Tibial nerve (tissue), 4 donors: ENCODE data around the gene CYS1. TPM values are rescaled to one million over a fixed set of nuclear protein-coding genes. Genes with fewer than 3 reads are reported as not detected.

ENCODE experiments used
- DNase-seq, 2 donors: peaks; one replicate each; pipeline ENCODE4 v3.0.0-alpha.2; 2019; ENCODE audit warnings: low spot score in 2 of 2
- H3K27ac ChIP-seq, 4 donors: fragments of 200-600 bp; sonication (generic) in 3 of 4; one replicate each; pipeline ENCODE4 v1.5.1; 2017 to 2019; ENCODE audit warnings: mild to moderate bottlenecking in 1 of 4
- H3K27me3 ChIP-seq, 2 donors: fragments of 200-600 bp; sonication (generic) in 1 of 2; one replicate each; pipeline versions ENCODE4 v1.5.1 to v1.6.0; 2017 to 2019
- H3K36me3 ChIP-seq, 3 donors: fragments of 200-600 bp; sonication (generic); one replicate each; pipeline ENCODE4 v1.5.1; 2018 to 2019
- H3K4me1 ChIP-seq, 4 donors: fragments of 200-600 bp; sonication (generic) in 3 of 4; one replicate each; pipeline ENCODE4 v1.5.1; 2017 to 2019
- H3K4me3 ChIP-seq, 4 donors: fragments of 200-600 bp; sonication (generic) in 3 of 4; one replicate each; pipeline ENCODE4 v1.5.1; 2017 to 2019; ENCODE audit warnings: mild to moderate bottlenecking in 1 of 4, moderate library complexity in 1 of 4
- H3K9me3 ChIP-seq, 4 donors: fragments of 200-600 bp; sonication (generic) in 3 of 4; one replicate each; pipeline ENCODE4 v1.5.1; 2017 to 2019
- CTCF ChIP-seq, 5 experiments: fragments of 200-600 bp in 3 of 5; fragments of 450-650 bp in 2 of 5; sonication (generic) in 3 of 5; IDR thresholded peaks; one replicate each; pipeline ENCODE4 v1.5.1; 2016 to 2019; ENCODE audit warnings: antibody characterized with exemption in 5 of 5, mild to moderate bottlenecking in 3 of 5, moderate library complexity in 2 of 5
- EP300 ChIP-seq, 2 donors: sonication (generic); formaldehyde crosslinking; IDR thresholded peaks; one replicate each; pipeline ENCODE4 v1.6.1; 2017; ENCODE audit warnings: antibody characterized with exemption in 2 of 2, mild to moderate bottlenecking in 1 of 2
- POLR2A ChIP-seq, 2 donors: fragments of 450-650 bp; IDR thresholded peaks; one replicate each; pipeline ENCODE4 v1.6.1; 2017; ENCODE audit warnings: antibody characterized with exemption in 2 of 2, mild to moderate bottlenecking in 2 of 2, moderate library complexity in 2 of 2
- WGBS, 2 donors: methylation state at CpG; one replicate each; pipeline ENCODE4 v1.1.5; 2018; 5-methylcytosine and 5-hydroxymethylcytosine counted together
- total RNA-seq, 4 donors: library from RNA; depleted of rRNA; stranded (reverse); fragments of >200 nt; gene quantifications; one replicate each; pipeline ENCODE4 v1.1.0, GENCODE V29; 2016

CYS1 gene
- total RNA-seq, 4 donors from 2014 or later = 2.7 to 17.5 (median 10.9) TPM

GRCh38 chr2:10028407-10028987 lies 51.7 kb downstream of the CYS1 start:
- Histone ChIP-seq H3K4me3 (no peak overlapping the region), H3K27me3 (no peaks in the 10 kb centered on the region), H3K4me1 (peaks cover 0 to 26% (median 18%) of the 10 kb centered on the region in 4 donors), H3K9me3 (no peaks in the 10 kb centered on the region), H3K36me3 (no peaks in the 10 kb centered on the region), H3K27ac (peak overlapping the region in 2 of 4 donors; percentile 31 to 68)
- TF ChIP-seq CTCF (IDR thresholded peaks at IDR 0.05) (no peak), POLR2A (IDR thresholded peaks at IDR 0.05) (no peak), EP300 (IDR thresholded peaks at IDR 0.05) (no peak)
- DNase-seq = no peak
- 73 to 76% methylated on average over 16 of the region's 16 CpGs for WGBS, 2 donors

GRCh38 chr2:10027660-10028330 lies 52.4 kb downstream of the CYS1 start:
- peaks cover 0 to 26% (median 18%) of the 10 kb centered on the region in 4 donors for H3K4me1 ChIP-seq
- no peaks in the 10 kb centered on the region for H3K36me3 ChIP-seq
- peak overlapping the region in 1 of 4 donors; percentile 68 for H3K27ac ChIP-seq
- H3K9me3 ChIP-seq = no peaks in the 10 kb centered on the region
- TF ChIP-seq EP300 (IDR thresholded peaks at IDR 0.05) = no peak
- TF ChIP-seq CTCF (IDR thresholded peaks at IDR 0.05) = no peak
- TF ChIP-seq POLR2A (IDR thresholded peaks at IDR 0.05) = no peak
- no peak for DNase-seq
- 81 to 88% methylated on average over 16 of the region's 16 CpGs for WGBS, 2 donors
- no peak overlapping the region for H3K4me3 ChIP-seq
- no peaks in the 10 kb centered on the region for H3K27me3 ChIP-seq

- H3K4me1 ChIP-seq = peaks cover 0 to 26% (median 18%) of the 10 kb centered on the region in 4 donors
- 77 to 86% methylated on average over 8 of the region's 8 CpGs for WGBS, 2 donors
- DNase-seq = no peak
- H3K36me3 ChIP-seq = no peaks in the 10 kb centered on the region
- no peak overlapping the region for H3K27ac ChIP-seq
- TF ChIP-seq CTCF (IDR thresholded peaks at IDR 0.05) = no peak
- no peak for TF ChIP-seq POLR2A (IDR thresholded peaks at IDR 0.05)
- no peaks in the 10 kb centered on the region for H3K27me3 ChIP-seq
- no peak overlapping the region for H3K4me3 ChIP-seq
- H3K9me3 ChIP-seq = no peaks in the 10 kb centered on the region
Measured at GRCh38 chr2:10026940-10027569, 53.2 kb downstream of the CYS1 start.

- H3K4me3 ChIP-seq = no peak overlapping the region
- TF ChIP-seq POLR2A (IDR thresholded peaks at IDR 0.05) (no peak), EP300 (IDR thresholded peaks at IDR 0.05) (no peak), CTCF (IDR thresholded peaks at IDR 0.05) (no peak)
- H3K36me3 ChIP-seq = no peaks in the 10 kb centered on the region
- H3K27me3 ChIP-seq = no peaks in the 10 kb centered on the region
- no peak overlapping the region for H3K27ac ChIP-seq
- DNase-seq = no peak
- H3K9me3 ChIP-seq = no peaks in the 10 kb centered on the region
- peaks cover 0 to 3% (median 0%) of the 10 kb centered on the region in 4 donors for H3K4me1 ChIP-seq
- WGBS, 2 donors = 66 to 85% methylated on average over 10 of the region's 10 CpGs
Measured at GRCh38 chr2:10022966-10023662, 57.1 kb downstream of the CYS1 start.
